Sigmoid colon (tissue), 4 donors: ENCODE data around the gene EHBP1.

Experiments
- POLR2A ChIP-seq, 2 donors: fragments of 450-650 bp; IDR thresholded peaks; one replicate each; pipeline ENCODE4 v1.6.1; 2016; ENCODE audit warnings: antibody characterized with exemption in 2 of 2, mild to moderate bottlenecking in 2 of 2, moderate library complexity in 2 of 2
- POLR2AphosphoS5 ChIP-seq, 4 donors: sonication (generic); formaldehyde crosslinking; IDR thresholded peaks; one replicate each; pipeline ENCODE4 v1.6.1; 2017; ENCODE audit warnings: antibody characterized with exemption in 4 of 4
- TF ChIP-seq, protein P1 (sequence below), 4 experiments: fragments of 450-650 bp in 3 of 4; fragments of 200-600 bp in 1 of 4; IDR thresholded peaks; one replicate each; pipeline ENCODE4 v1.5.1; 2016 to 2019; ENCODE audit warnings: antibody characterized with exemption in 4 of 4, mild to moderate bottlenecking in 3 of 4, moderate library complexity in 2 of 4

DNA sequence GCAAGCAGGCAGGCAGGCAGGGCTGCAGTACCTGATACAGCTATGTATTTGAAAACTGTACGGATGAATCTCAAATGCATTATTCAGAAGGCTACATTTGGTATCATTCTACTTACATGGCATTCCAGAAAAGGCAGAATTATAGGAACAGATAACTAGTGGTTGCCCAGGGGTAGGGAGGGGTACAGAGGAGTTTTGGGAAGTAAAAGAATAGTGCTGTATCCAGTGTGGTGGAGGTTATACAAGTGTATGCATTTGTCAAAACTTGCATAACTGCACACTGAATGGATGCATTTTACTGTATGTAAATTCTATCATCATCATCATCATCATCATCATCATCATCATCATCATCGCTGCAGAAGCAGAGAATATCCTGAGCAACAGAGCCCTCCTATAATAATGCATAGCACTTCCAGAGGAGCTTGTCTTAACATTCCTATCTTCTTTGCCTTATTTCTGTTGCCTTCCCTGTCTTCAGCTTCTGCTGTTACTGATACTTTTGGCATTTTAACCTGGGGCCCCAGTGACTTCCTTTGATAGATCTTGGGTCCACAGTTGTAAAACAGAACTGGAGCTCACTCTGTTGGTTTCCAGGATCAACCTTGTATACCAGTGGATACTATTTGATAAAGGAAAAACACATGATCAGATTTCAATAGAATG is 189.6 kb downstream of the EHBP1 start:
- TF ChIP-seq, protein P1, sequence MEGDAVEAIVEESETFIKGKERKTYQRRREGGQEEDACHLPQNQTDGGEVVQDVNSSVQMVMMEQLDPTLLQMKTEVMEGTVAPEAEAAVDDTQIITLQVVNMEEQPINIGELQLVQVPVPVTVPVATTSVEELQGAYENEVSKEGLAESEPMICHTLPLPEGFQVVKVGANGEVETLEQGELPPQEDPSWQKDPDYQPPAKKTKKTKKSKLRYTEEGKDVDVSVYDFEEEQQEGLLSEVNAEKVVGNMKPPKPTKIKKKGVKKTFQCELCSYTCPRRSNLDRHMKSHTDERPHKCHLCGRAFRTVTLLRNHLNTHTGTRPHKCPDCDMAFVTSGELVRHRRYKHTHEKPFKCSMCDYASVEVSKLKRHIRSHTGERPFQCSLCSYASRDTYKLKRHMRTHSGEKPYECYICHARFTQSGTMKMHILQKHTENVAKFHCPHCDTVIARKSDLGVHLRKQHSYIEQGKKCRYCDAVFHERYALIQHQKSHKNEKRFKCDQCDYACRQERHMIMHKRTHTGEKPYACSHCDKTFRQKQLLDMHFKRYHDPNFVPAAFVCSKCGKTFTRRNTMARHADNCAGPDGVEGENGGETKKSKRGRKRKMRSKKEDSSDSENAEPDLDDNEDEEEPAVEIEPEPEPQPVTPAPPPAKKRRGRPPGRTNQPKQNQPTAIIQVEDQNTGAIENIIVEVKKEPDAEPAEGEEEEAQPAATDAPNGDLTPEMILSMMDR (IDR thresholded peaks at IDR 0.05) = no peak
- TF ChIP-seq POLR2AphosphoS5 (IDR thresholded peaks at IDR 0.05) = no peak
- TF ChIP-seq POLR2A (IDR thresholded peaks at IDR 0.05) = no peak
